Measurements from ENCODE around the gene CEP76. TPM values are rescaled to one million over a fixed set of nuclear protein-coding genes. Genes with fewer than 3 reads are reported as not detected.
A peak's percentile ranks its signal among the peaks of the same experiment; 100 is the strongest.

Gene CEP76
- polyA plus RNA-seq, 1 donor (not counting 4 experiments of a cell fraction or from before 2014, with no cell fraction given): 10.7 TPM

DNA sequence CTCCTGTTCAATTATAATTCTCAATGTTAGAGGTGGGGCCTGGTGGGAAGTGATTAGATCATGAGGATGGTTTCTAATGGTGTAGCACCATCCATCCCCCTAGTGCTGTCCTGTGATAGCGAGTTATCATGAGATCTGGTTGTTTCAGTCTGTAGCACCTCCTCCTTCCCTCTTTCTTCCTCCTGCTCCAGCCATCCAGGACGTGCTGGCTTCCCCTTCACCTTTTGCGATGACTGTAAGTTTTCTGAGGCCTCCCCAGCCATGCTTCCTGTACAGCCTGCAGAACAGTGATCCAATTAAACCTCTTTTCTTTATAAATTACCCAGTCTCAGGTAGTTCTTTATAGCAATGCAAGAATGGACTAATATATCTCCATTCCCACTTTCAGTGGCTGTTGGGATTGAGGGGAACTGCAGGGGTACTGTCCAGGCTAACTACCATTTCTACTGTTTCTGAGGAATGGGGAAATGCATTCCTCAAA, 63.8 kb downstream of the CEP76 start:
- no peak for TF ChIP-seq EZH2 (IDR thresholded peaks at IDR 0.05; ENCODE audit: low read length)
- TF ChIP-seq, protein P1, sequence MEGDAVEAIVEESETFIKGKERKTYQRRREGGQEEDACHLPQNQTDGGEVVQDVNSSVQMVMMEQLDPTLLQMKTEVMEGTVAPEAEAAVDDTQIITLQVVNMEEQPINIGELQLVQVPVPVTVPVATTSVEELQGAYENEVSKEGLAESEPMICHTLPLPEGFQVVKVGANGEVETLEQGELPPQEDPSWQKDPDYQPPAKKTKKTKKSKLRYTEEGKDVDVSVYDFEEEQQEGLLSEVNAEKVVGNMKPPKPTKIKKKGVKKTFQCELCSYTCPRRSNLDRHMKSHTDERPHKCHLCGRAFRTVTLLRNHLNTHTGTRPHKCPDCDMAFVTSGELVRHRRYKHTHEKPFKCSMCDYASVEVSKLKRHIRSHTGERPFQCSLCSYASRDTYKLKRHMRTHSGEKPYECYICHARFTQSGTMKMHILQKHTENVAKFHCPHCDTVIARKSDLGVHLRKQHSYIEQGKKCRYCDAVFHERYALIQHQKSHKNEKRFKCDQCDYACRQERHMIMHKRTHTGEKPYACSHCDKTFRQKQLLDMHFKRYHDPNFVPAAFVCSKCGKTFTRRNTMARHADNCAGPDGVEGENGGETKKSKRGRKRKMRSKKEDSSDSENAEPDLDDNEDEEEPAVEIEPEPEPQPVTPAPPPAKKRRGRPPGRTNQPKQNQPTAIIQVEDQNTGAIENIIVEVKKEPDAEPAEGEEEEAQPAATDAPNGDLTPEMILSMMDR (optimal IDR thresholded peaks at IDR 0.05 in 1 of 3, IDR thresholded peaks at IDR 0.05 in 1 of 3, conservative IDR thresholded peaks at IDR 0.05 in 1 of 3; ENCODE audit: extremely low read depth in 1 of 3, insufficient read depth in 2 of 3, low read length in 3 of 3): no peak
- Histone ChIP-seq H3K9me1 (ENCODE audit: control insufficient read depth, extremely low read depth, insufficient read depth, low read length) (peaks cover 3% of the 10 kb centered on the region), H2AFZ (ENCODE audit: control insufficient read depth, low read length) (no peak overlapping the region), H3K9ac (ENCODE audit: control insufficient read depth, extremely low read depth, insufficient read depth, low read length) (no peak overlapping the region), H3K79me2 (ENCODE audit: control insufficient read depth, insufficient read depth, low read length) (peaks cover 33% of the 10 kb centered on the region), H3K9me3 (ENCODE audit: control insufficient read depth, low read depth, low read length) (no peaks in the 10 kb centered on the region), H3K27ac (ENCODE audit: control insufficient read depth, insufficient read depth, low read length) (peak overlapping the region; percentile 66), H4K20me1 (ENCODE audit: control insufficient read depth, extremely low read depth, insufficient read depth, low read length) (no peaks in the 10 kb centered on the region), H3K4me2 (ENCODE audit: control insufficient read depth, extremely low read depth, insufficient read depth, low read depth, low read length) (no peak overlapping the region), H3K4me3 (ENCODE audit: control insufficient read depth in 2 of 3, extremely low read depth in 1 of 3, insufficient read depth in 2 of 3, low read depth in 1 of 3, low read length in 3 of 3) (no peak overlapping the region), H3K27me3 (ENCODE audit: control insufficient read depth, extremely low read depth, insufficient read depth, low read length) (no peaks in the 10 kb centered on the region), H3K36me3 (ENCODE audit: control insufficient read depth in 2 of 2, extremely low read depth in 1 of 2, insufficient read depth in 2 of 2, low read length in 2 of 2) (no peaks in the 10 kb centered on the region), H3K4me1 (ENCODE audit: control insufficient read depth, extremely low read depth, insufficient read depth, low read length) (peaks cover 32% of the 10 kb centered on the region)
- DNase-seq (ENCODE audit: low read depth, low spot score) (no peak), FAIRE-seq (no peak)
- dilution Hi-C loops (cut with MboI; ENCODE audit: extremely low pct_ligation_motif_present, low sequenced_read_pairs): no loop called here

DNA sequence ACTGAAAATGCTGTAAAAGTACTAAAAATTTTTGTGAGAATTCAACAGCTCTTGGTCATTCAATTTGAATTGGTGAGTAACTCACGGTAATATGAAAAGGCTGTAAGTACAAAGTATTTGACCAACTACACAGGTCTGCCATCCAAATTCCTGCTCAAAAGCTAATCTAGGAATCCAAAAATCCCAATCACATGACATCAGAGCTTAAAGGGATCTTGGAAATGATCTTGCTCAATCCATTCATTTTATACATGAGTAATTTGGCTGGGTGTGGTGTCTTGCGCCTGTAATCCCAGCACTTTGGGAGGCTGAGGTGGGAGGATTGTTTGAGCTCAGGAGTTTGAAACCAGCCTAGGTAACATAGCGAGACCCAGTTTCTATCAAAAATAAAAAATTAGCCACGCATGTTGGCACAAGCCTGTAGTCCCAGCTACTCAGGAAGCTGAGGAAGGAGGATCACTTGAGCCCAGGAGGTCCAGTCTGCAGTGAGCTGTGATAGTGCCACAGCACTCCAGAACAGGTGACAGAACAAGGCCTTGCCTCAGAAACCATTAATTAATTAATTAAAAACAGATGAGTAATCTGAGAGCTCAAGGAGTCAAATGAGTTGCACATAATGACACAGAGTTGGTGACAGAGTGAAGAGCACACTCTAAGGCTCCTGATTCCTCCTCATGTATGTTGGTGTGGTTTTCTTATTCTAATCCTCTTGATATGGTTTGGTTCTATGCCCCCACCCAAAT, 64.5 kb downstream of the CEP76 start:
- DNase-seq (ENCODE audit: low read depth, low spot score): no peak

More for the DNA sequence above, 64.5 kb downstream of the CEP76 start:
- Histone ChIP-seq H3K4me2 (ENCODE audit: control insufficient read depth, extremely low read depth, insufficient read depth, low read depth, low read length) (peak overlapping the region; percentile 22), H3K79me2 (ENCODE audit: control insufficient read depth, insufficient read depth, low read length) (peaks cover 30% of the 10 kb centered on the region), H3K27ac (ENCODE audit: control insufficient read depth, insufficient read depth, low read length) (peak overlapping the region; percentile 66), H3K4me1 (ENCODE audit: control insufficient read depth, extremely low read depth, insufficient read depth, low read length) (peaks cover 30% of the 10 kb centered on the region), H3K9ac (ENCODE audit: control insufficient read depth, extremely low read depth, insufficient read depth, low read length) (no peak overlapping the region), H2AFZ (ENCODE audit: control insufficient read depth, low read length) (no peak overlapping the region), H3K9me3 (ENCODE audit: control insufficient read depth, low read depth, low read length) (no peaks in the 10 kb centered on the region), H3K4me3 (ENCODE audit: control insufficient read depth in 2 of 3, extremely low read depth in 1 of 3, insufficient read depth in 2 of 3, low read depth in 1 of 3, low read length in 3 of 3) (no peak overlapping the region), H3K27me3 (ENCODE audit: control insufficient read depth, extremely low read depth, insufficient read depth, low read length) (no peaks in the 10 kb centered on the region), H3K9me1 (ENCODE audit: control insufficient read depth, extremely low read depth, insufficient read depth, low read length) (no peaks in the 10 kb centered on the region), H4K20me1 (ENCODE audit: control insufficient read depth, extremely low read depth, insufficient read depth, low read length) (no peaks in the 10 kb centered on the region), H3K36me3 (ENCODE audit: control insufficient read depth in 2 of 2, extremely low read depth in 1 of 2, insufficient read depth in 2 of 2, low read length in 2 of 2) (no peaks in the 10 kb centered on the region)
- TF ChIP-seq EZH2 (IDR thresholded peaks at IDR 0.05; ENCODE audit: low read length): no peak
- TF ChIP-seq, protein P1 (optimal IDR thresholded peaks at IDR 0.05 in 1 of 3, IDR thresholded peaks at IDR 0.05 in 1 of 3, conservative IDR thresholded peaks at IDR 0.05 in 1 of 3; ENCODE audit: extremely low read depth in 1 of 3, insufficient read depth in 2 of 3, low read length in 3 of 3): no peak
- peak; percentile 63 for FAIRE-seq
- dilution Hi-C loops (cut with MboI; ENCODE audit: extremely low pct_ligation_motif_present, low sequenced_read_pairs): no loop called here

All from keratinocyte (primary cell).